HS-27A (cell line): ENCODE measurements around the gene NUP62.
"Not testable (repeated sequence)": the region's sequence is repeated elsewhere in the genome, so short reads cannot be mapped to it uniquely, and the experiment has no call there.

Experiments used
- DNase-seq: peaks from one replicate; pipeline ENCODE4 v3.0.0-alpha.2; 2012; ENCODE audit warnings: low read depth, missing footprints

Gene NUP62

DNA sequence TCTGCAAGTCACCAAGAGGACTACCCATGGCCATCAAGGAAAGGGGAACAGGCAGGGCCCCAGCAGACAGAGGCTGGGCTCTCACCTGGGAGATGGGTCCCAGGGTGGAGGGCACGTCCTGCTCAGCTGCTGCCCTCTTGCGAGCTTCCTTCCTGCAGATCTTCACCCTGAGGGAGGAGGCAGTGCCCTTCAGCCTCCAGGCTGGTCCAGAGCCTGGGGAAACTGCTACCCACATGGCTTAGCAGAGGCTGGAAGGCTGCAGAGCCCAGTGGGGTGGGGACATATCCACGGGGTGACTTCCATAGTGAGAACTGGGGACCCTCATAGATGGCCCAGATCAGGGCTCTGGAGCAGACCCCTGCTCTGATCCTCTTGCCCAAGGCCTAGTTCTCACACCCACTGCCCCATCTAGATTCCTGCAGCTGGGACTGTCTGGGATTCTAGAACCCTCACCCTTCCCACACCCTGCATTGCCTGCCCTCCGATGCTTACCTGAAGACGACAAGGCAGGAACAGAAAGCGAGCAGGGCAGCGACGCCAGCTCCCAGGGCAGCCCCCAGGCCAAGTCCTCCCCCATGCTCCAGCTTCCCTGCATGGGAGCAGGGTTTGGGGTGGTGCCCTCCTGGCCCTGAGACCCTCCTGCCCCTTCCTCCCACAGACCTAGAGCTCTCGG, 22.6 kb upstream of the NUP62 start:
- DNase-seq = no peak

DNA sequence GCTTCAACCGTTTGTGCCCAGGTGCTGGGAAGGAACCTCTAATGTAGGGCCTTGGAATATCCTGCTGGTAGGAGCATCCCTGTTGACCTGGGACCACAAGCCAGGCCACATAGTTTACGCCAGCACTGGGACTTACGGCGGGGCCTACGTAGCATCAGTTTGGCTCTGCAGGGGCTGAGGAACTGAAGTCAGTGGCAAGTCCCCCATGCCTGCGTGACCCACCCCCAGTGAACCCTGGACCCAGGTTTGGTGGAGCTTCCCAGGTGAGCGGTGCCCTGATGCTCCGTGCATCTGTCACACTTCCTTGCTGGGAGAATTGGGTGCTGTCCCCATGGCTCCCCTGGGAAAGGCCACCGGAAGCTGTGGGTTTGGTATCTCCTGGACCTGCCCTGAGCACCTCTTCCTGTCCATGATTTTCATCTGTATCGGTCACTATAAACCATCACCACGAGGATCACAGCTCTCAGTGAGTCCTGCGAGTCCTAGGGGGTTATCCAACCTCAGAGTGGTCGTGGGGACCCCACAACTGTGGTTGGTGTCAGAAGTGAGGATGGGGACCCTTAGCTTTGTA, 21.7 kb upstream of the NUP62 start:
- DNase-seq = no peak

DNA sequence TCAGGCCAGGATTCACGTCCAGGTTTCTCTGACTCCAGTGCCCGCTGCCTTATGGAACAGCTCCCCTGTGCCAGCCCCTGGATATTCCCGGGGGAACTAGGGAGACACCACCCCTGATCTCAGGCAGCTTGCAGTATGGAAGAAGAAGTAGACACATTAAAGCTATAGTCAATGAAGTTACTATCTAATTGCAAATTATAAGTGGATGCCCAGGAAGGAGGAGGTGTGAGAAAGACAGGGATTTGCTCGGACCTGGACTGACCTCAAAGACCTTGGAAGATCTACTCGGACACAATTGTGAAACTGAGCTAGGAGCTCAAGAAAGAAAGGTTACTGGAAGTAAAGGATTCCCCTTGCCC, 21.3 kb upstream of the NUP62 start:
- no peak for DNase-seq

DNA sequence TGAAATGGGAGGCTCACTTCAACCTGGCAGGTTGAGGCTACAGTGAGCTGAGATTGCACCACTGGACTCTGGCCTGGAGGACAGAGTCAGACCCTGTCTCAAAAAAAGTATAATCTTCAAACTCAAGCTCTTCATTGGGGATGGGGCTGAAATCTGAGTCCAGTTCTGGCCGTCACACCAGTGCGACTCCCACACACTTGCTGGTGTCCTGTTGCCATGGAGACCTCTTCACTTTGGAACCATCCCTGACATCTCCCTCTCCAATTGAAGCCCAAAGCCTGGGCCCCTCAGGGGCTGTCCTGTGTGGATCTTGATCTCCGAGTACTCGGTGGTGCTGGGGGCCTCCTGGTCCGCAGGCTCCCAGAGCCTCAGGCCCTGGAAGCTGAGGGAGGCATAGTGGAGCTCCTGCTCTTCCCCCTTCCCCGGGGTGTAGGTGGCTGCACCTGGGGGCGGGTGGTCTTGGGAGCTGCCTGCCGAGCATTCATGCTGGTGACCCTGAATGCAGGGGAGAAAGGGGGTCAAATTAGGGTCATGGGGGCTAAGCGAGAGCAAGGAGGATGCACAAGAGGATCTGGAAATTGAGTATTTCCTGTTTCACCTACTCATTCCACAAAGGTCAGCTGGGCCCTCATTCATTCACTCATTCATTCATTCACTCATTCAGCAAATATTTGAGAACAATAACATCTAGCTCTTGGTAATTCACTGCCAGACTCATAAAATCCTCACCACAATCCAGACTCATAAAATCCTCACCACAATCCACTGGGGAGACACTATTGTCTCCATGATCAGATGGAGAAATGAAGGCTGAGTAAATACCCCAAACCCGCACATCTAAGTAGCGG, 20.7 kb upstream of the NUP62 start:
- DNase-seq = no peak

DNA sequence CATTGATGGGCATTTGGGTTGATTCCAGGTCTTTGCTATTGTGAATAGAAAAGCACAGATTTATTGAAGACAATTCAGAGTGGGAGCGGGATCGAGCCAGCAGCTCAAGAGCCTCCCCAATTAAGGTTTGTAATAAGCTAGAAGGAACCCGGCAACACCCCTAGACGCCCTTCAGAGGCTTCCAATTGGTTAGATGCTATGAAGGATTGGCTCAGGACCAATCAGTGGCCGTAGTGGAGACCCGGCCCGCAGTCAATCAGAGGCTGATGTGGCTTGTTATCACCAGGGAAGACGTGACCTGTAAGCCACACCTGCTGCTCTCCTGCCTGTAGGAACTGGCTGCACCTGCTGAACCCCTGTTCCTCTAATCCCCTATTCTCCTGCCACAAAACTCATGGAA, 17.1 kb upstream of the NUP62 start:
- no peak for DNase-seq

DNA sequence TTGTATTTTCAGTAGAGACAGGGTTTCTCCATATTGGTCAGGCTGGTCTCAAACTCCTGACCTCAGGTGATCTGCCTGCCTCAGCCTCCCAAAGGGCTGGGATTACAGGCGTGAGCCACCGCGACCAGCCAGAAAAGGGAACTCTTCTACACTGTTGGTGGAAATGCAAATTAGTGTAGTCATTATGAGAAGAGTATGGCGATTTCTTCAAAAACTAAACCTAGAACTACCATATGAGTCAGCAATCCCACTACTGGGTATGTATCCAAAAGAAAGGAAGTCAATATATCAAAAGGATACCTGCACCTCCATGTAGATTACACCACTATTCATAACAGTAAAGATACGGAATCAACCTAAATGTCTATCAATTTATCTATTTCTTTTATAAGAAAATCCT, 15.3 kb upstream of the NUP62 start:
- DNase-seq = not testable (repeated sequence)

DNA sequence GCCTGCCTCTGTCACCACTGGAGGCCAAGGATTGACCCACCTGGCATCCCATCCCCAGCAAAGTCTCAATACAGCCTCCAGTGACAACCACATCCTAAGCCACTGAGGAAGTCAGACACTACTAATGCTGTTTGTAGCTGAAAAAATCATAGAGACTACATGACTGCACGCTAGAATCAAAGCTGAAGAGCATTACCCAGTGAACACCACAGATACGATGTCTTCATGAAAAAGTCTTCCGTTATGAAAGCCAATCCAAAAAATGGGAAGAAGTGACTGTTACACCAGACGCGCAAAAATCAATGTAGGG, 11.1 kb upstream of the NUP62 start:
- DNase-seq = no peak

DNA sequence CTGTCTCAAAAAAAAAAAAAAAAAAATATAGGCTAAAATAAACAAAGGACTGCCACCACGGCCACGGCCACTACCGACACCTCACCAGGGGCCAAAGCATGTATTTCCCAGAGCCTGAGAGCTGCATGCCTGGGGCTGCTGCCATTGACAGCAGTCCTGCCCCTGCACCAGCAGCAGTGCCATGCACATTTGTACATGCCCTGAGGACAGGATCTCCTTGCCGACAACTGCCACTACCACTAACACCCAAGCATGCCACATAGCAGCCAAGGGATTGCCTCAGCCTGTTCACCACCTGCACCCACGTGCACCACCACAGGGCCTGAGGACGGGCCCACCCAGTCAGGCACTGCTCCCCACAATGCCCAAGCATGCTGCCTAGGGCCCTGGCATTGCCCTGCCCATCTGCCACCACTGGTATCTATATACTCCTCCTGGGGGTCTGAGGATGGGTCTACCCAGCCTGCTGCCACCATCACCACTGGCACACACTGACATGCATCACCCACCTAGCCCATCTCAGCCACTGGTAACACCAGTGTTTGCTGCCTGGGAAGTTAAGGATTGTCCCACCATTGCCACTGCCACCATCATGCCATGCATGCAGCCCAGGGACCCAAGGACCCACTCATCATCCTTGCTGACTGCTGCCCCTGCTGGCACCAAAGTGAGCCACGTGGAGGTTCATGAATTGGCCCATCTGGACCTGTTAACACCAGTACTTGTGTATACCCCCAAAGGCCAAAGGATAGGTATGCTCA, 10.6 kb upstream of the NUP62 start:
- no peak for DNase-seq

DNA sequence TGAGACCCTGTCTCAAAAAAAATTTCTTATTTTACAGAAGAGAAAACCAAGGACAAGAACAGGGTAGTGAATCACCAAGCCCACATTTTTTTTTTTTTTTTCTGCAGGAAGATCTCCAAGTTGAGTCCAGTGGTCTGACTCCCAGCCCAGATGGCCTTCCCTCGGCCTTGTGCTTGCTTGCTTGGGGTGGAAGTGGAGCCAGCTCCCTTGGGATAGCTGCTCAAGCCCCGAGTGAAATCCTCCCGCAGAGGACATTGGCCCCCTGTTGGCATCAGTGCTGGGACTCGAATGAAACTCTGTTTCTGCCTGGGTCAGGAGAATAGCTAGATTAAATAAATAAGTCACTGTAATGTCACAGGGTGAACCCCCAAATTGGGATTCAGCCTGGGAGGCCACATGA, 9.4 kb upstream of the NUP62 start:
- DNase-seq = no peak

DNA sequence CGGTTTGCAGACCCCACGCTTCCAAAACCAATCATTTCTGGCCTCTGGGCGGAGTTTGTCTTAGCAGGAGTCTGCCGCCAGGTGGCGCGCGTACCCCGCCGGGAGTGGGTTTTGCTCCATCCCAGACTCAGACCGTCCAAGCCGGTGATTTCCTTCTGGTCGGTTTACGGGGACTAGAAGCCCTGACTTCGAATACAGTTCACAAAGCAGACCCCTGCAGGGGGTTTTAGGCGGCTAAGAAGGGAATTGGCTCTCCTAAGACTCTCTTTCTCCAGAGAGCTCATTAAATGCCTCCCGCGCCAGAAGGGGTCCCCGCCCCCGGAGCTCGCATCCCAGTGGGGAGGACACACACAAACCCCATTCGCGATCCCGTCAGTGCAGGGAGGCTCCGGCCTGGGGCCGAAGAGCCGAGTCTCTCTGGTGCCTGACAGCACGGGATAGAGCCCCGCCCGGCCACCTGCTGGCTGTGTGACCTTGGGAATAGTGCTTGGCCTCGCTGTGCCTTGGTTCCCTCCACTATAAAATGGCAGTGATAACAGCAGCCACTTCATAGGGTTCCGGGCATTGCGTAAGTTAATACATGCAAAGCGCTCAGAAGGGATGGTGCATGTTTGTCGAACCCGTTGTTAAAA, 8.6 kb upstream of the NUP62 start:
- DNase-seq = peak; percentile 41

DNA sequence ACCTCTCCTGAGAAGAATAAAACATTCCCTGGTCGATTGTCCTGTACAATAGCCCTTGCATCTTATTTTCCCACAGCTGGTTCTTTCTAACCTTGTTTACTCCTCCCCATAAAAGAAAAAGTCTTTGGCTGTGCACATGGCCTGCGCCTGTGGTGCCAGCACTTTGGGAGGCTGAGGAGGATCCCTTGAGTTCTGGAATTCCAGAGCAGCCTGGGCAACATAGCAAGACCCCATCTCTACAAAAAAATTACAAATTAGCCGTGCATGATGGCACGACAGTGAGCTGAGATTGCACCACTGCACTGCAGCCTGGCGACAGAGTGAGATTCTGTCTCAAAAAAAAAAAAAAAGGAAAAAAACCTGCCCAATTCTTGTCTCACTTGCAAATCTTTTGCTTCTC, 7.2 kb upstream of the NUP62 start:
- DNase-seq = no peak

DNA sequence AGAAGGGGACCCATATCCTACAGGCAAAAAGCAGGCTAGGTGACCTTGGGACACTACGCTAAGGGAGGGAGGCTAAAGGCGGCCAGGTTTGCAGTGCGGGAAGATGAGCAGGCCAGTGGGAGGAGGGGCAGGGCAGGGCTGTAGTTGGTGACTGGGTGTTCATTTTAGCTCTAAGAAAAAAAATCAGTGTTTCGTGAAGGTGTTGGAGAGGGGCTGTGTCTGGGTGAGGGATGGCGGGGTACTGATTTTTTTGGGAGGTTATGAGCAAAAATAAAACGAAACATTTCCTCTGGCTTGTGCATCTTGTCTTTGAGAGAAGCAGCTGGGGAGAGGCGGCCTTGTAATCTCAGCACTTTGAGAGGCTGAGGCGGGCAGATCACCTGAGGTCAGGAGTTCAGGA, 4.3 kb upstream of the NUP62 start:
- no peak for DNase-seq

DNA sequence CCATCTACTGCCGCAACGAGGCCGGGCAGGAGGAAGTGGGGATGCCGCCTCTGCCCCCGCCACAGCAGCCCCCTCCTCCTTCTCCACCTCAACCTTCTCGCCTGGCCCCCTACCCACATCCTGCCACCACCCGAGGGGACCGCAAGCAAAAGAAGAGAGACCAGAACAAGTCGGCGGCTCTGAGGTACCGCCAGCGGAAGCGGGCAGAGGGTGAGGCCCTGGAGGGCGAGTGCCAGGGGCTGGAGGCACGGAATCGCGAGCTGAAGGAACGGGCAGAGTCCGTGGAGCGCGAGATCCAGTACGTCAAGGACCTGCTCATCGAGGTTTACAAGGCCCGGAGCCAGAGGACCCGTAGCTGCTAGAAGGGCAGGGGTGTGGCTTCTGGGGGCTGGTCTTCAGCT, 3.4 kb upstream of the NUP62 start:
- DNase-seq = no peak

DNA sequence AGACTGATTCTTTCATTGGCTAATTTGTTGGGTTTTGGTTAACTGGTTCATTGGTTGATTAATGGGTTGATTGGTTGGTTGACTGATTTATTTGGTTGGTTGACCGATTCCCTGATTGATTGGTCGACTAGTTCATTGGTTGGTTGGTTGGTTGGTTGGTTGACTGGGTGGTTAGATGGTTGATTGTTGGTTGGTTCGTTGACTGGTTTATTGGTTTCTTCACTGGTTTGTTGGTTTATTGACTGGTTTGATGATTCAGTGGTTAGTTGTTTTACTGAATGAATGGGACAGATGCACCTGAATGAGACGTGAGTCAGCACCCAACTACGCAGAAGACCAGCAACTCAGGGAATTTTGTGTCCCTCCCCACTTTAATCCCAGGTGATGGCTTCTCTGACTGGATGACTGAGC, 2.7 kb upstream of the NUP62 start:
- DNase-seq = no peak

DNA sequence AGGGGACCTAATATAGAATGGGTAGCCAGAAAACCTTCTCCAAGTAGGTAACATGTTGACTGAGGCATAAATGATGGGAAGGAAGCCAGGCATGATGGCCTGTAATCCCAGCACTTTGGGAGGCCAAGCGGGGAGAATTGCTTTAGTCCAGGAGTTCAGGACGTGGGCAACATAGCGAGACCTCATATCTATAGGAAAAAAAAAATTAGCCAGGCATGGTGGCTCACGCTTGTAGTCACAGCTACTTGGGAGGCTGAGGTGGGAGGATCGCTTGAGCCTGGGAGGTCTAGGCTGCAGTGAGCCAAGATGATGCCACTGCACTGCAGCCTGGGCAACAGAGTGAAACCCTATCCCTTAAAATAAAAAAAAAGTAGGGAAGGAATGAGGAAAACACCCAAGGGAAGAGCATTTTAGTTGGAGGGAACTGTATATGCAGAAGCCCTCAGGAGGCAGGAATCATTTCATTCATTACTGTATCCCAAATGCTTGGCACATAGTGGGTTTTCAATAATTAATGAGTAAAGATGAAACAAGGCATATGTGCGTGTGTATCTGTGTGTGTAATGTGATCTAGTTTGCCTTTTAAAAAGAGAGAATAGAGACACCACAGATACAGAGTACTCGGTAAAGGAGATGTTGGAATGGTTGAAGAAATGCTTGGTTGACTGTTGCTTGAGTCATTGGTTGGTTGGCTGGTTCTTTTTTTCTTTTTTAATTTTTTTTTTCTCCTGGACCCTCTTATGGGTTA, 2.2 kb upstream of the NUP62 start:
- no peak for DNase-seq

DNA sequence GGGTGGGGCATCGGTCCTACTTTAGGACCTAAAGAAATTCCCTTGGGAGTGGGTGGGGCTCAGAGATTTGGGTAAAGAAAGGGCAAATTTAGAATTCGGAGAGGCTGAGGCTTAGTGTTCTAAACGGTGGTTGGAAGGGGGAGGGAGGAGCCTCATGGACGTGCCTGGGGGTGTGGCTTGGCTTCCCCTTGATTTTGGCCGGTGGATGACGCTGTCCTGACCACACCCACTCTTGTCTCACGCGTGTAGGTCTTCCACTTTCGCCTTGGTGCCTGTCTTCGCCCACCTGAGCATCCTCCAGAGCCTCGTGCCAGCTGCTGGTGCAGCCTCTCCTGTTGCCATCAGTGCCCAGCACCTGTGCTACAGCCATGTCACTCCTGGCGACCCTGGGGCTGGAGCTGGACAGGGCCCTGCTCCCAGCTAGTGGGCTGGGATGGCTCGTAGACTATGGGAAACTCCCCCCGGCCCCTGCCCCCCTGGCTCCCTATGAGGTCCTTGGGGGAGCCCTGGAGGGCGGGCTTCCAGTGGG, 1.2 kb upstream of the NUP62 start:
- DNase-seq = no peak

DNA sequence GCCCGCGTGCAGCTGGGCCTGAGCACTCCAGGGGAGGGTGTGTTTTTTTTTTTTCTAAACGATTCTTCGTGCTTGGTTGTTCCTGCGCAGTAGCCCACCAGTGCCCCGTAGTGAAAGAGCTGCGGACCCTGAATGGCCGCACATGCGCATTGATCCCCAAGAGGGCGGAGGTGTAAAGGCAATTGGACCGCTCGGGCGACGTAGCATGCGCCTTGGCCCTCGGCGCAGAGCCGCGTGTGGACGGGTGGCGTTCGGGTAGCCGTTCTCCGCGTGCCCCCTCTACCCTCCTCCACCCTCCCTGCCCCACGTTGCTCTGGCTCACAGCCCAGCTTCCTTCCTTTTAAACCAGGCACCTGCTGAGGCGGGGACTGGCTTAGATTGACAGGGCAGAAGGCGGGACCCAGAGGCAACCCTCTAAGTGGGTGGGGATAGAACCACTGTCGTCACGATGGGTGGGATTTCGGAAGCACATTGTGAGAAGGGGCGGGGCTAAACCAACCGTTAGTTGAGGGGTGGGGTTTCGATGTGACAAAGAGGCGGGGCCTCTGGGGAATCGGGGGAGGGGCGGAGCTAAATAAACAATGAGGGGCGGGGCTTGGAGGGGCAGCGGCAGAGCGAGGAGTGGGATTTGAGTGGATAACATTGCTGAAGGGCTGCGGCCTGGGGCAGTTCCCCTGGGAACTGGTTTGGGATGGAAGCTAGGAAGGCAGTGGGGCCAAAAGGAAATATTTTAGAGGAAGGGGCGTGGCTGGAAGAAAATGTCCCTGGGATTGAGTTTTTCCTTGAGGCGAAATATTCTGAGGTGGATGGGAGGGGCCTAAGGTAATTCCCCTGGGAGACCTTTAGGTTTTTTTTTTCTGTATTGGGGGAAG, 543 bp upstream of the NUP62 start:
- DNase-seq = peak; percentile 99

DNA sequence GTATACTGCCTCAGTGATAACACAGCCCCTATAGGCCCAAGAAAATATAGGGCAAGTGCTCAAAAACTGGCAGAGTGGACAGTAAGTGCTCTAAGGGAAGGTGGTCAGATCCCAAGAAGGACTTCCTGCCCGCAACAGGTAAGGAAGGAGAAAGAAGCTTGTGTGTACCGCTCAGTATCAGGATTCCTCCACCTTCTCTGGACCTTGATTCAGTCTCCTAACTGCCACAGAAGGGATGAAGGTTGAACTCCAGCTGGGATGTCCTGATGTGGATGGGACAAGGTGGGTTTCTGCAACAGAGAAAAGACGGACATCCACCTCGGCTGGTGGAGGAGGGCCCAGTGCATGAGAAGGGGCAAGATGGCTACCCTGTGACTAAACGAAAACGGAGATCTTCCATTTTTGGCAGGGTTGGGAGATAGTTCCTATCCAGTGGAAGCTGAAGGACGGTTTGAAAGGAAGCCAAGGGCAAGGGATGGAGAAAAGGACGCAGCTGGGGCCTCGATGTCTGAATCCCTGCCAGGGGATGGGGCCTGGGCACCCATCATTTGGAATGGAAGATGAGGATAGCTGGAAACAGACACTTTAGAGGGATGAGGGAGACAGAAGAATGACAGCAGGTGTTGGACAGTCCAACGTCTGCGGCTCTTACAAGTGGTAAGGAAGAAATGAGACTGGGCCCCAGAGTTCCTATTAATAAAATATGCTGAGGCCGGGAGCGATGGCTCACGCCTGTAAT, 1.6 kb downstream of the NUP62 start:
- DNase-seq = no peak

DNA sequence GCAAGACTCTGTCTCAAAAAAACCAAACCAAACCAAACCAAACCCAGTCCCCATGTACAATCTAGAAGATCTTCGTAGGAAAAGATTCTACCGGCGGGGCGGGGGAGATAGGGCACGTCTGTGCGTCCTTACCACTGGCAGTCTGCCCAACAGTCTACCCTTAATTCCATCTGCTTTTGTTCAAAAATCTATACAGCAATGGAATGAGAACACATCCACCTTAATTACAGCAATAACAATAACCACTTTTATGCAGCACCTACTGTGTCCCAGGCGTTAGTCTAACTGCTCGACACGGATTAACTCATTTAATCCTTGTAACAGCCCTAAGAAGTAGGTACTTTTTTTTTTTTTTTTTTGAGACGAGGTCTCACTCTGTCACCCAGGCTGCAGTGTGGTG, 2.8 kb downstream of the NUP62 start:
- no peak for DNase-seq

DNA sequence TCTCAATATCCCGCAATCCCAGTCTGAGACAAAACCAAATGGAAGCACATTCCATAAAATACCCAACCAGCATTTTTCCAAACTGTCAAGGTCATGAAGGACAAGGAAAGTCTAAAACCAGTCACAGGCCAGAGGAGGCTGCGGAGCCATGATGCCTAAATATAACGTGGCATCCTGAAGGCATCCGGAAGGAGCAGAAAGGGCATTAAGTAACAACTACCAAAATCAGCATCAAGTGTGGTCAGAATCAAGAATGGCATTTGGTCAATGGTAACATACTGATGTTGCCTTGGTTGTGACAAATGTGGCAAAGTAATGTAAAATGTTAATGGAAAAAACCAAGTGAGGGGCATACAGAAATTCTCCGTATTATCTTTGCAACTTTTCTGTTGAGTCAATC, 3.8 kb downstream of the NUP62 start:
- no peak for DNase-seq
